Nucleus accumbens (tissue), 56 donors: ENCODE results near the gene CNIH2.
"Not testable (repeated sequence)": the region's sequence is repeated elsewhere in the genome, so short reads cannot be mapped to it uniquely, and the experiment has no call there.

Experiments
- DNase-seq, 56 donors: peaks; one replicate each; lab custom pipeline; 2025; lab: John Stamatoyannopoulos, UW

The CNIH2 gene

GRCh38 chr11:66288671-66289547 lies 10.9 kb downstream of the CNIH2 start, which contains the start of gene YIF1A:
Gene YIF1A, minus strand, starts transcription at chr11:66289143. Its CDS starts 158 bp downstream, at chr11:66288985.
- DNase-seq: peak; percentile 90 to 100 (median 99)

GRCh38 chr11:66289548-66290329 lies 11.8 kb downstream of the CNIH2 start:
- DNase-seq: peak in 17 of 56 donors; percentile 59 to 85 (median 75)

DNA sequence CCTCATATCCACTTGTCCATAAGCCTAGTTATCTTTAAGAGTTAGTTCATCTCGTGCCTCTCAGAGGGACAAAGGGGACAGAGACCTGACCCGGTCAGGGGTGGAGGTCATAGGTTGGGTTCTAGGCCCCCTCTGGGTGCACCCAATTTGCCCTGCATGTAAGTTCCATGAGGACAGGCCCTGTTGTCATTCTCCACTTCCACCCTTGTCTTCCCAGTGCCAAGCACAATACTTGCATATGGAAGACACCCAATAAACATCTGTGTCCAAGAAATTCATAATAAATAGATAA lies 12.3 kb downstream of the CNIH2 start:
- no peak for DNase-seq

- peak in 6 of 56 donors; percentile 13 to 46 (median 24) for DNase-seq
These were observed 13.3 kb downstream of the CNIH2 start for GRCh38 chr11:66291303-66291705.

GRCh38 chr11:66291706-66292542 lies 13.9 kb downstream of the CNIH2 start, which contains the start of gene TMEM151A:
Gene TMEM151A, plus strand, starts transcription at chr11:66291894. Its CDS starts 120 bp downstream, at chr11:66292014.
- DNase-seq: peak in 26 of 56 donors; percentile 18 to 68 (median 44)

GRCh38 chr11:66292543-66293332 lies 14.8 kb downstream of the CNIH2 start:
- peak in 11 of 56 donors; percentile 31 to 58 (median 46) for DNase-seq

DNA sequence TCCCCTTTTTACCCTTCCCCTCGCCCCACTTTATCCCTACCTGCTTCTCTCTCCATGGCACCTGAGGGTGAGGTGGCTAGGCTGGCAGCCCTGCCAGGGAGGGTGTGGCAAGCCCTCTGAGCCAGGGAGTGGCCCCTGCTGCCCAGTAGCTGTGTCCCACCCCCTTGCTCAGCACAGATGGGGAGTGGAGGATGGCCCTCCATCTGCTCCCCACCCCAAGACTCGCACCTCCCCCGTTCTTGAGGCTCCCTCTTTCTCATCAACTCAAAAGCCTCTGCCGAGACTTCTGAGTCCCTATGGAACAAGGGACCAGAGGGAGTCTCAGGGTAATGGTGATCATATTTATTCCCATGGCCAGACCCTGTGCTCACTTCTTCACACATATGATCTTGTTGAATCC lies 15.4 kb downstream of the CNIH2 start:
- no peak for DNase-seq

DNA sequence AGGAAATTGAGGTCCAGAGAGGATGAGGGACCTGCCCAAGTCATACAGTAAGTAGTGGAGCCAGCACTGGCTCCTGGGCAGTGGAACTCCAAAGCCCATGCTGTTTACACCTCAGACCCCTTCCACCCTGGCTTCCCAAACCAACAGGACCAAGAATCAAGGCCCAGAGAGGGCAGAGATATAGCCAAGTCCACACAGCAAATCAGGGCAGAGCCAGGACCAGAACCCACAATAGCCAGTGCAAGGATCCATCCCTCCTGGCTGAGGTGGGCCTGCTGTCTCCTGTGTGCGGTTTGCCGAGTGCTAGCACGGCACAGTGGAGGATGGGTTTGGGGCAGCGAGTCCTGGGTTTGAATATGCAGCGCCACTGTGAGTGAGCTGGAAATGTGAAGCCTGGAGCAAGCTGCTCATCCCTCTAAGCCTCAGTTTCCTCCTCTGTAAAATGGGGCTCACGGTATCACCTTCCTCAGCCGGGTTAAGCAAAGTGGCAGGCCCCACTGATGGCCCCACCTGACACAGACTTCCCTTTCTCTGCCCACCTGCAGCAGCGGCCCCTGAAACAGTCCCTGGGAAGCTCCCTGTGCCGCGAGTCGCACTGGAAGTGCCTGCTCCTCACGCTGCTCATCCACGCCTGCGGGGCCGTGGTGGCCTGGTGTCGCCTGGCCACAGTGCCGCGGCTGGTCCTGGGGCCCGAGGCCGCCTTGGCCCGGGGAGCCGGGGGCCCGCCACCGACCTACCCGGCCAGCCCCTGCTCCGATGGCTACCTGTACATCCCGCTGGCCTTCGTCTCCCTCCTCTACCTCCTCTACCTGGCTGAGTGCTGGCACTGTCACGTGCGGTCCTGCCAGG lies 16.0 kb downstream of the CNIH2 start:
- DNase-seq: no peak

GRCh38 chr11:66294626-66295620 lies 16.9 kb downstream of the CNIH2 start:
- no peak for DNase-seq

DNA sequence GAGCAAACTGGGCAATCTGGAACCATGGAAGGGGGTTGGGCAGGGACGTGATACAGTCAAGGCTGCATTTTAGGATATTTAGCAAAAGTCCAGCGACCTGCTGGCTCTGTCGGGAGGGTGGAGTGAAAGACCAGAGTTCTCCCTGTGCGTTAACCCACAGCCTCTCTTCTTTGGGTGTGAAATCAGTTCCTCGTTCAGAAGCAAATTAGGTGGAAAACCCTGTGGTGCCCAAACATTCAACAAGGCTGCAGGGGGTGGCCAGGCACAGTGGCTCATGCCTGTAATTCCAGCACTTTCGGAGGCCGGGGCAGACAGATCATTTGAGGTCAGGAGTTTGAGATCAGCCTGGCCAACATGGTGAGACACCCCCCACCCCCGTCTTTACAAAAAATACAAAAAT lies 19.6 kb downstream of the CNIH2 start:
- DNase-seq: no peak

- DNase-seq: no peak
These were observed 21.2 kb downstream of the CNIH2 start for GRCh38 chr11:66299186-66299585.

DNA sequence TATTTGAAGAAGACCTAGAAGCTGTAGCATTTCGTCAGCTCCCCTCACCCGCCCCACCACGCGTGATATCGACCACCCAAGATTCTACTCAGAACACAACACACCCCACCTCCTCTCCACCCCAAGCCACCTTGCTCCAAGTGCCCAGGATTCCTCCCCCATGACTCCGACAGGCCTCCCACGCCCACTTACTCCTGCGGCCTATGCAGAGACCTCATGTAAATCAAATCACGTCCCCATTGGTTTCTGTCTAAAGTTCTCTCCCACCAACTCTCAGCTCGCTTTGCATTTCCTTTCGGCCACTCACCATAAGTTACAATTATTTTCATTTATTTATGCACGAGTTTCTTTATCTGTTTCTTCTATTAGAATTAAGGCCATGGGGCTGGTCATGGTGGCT lies 24.7 kb downstream of the CNIH2 start:
- DNase-seq: no peak

- no peak for DNase-seq
These were observed 31.5 kb downstream of the CNIH2 start for GRCh38 chr11:66309475-66309874.

DNA sequence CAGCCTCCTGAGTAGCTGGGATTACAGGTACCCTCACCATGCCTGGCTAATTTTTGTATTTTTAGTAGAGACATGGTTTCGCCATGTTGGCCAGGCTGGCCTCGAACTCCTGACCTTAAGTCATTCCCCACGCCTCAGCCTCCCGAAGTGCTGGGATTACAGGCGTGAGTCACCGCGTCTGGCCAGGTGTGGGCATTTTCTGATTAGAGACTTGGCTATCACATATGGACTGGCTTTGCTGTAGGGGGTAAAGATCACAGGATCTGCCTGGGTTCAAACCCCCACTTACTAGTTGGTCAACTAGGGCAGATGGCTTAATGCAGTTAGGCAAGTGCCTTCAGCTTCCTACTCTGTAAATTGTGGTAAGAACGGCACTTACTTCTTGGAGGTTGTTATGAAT lies 32.3 kb downstream of the CNIH2 start:
- no peak for DNase-seq

- DNase-seq: not testable (repeated sequence)
These were observed 32.9 kb downstream of the CNIH2 start for GRCh38 chr11:66310803-66311440.

DNA sequence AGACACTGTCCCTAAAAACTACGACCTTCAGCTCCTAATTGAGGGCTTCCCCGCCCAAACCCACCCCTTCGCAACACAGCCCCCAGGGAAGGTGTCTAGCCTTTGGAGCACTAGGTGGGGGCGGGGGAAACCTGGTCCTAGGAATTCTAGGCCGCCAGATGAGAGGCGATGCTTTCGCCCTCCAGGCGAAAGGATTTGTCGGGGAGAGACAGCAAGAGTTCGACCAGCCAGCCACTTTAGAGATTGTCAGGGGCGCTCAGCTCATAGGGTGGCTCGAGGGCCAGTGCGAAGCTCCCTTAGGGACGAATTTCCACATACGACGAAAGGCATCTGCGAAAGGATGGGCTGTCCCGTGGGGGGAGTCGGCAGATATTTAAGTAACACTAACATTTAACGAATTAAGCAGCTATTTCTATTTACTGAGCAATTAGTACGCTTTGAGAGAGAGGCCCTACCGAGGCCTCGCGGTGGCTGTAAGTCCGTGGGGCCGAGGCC lies 33.5 kb downstream of the CNIH2 start:
- DNase-seq: no peak
